Chondrocyte (in vitro differentiated cells): ENCODE data around the gene CUBN. TPM values are rescaled to one million over a fixed set of nuclear protein-coding genes. Genes with fewer than 3 reads are reported as not detected.

Experiments used
- DNase-seq: peaks from one replicate; pipeline ENCODE4 v3.0.0; 2021; ENCODE audit warnings: mixed read lengths, low spot score
- H3K27ac Mint-ChIP-seq: one replicate; pipeline ENCODE4 v1.8.0; 2021; ENCODE audit warnings: mild to moderate bottlenecking, moderate library complexity, mixed read lengths; ENCODE audit not compliant: unreplicated experiment
- H3K27me3 Mint-ChIP-seq: 2 replicates; pipeline ENCODE4 v1.8.0; 2021; ENCODE audit warnings: low read depth, mixed read lengths
- H3K36me3 Mint-ChIP-seq: 2 replicates; pipeline ENCODE4 v1.8.0; 2021; ENCODE audit warnings: low read depth, mixed read lengths
- H3K4me1 Mint-ChIP-seq: 2 replicates; pipeline ENCODE4 v1.8.0; 2021; ENCODE audit warnings: low read depth, mild to moderate bottlenecking, mixed read lengths
- H3K4me3 Mint-ChIP-seq: one replicate; pipeline ENCODE4 v1.8.0; 2021; ENCODE audit warnings: mild to moderate bottlenecking, moderate library complexity, mixed read lengths; ENCODE audit not compliant: unreplicated experiment
- H3K9me3 Mint-ChIP-seq: 2 replicates; pipeline ENCODE4 v1.8.0; 2021; ENCODE audit warnings: low read depth, mixed read lengths
- total RNA-seq: library from RNA; stranded (reverse); gene quantifications from 3 replicates; pipeline ENCODE4 v1.2.1, GENCODE V29; 2021
- TF ChIP-seq, protein P1 (sequence below): fragments of 200-600 bp; sonication (generic); IDR thresholded peaks from 2 replicates; pipeline ENCODE4 v1.5.0; 2021; ENCODE audit warnings: antibody characterized with exemption, mild to moderate bottlenecking, moderate library complexity

CUBN gene
- total RNA-seq, 1 donor from 2014 or later: 1.0 TPM

DNA sequence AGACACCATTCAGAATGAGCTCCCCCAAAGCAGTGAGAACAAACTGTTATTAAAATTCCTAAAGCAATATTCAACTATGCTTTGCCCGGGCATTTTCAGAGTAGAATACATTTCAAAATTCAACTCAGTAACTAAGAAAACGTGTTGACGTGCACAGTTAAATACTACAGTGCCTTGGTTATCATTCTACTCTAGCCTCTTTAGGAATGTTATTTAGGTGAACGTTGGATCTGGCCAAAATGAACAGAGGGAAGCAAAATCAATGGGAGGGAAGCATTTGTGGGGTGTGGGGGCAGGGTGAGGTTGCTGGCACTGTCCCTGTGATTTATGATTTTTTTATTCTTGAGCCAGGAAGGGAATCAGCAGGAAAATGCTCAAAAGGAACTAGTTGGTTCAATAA lies 339.8 kb downstream of the CUBN start:
- H3K4me3 Mint-ChIP-seq: no peak overlapping the region
- no peak for DNase-seq
- peaks cover 3% of the 10 kb centered on the region for H3K36me3 Mint-ChIP-seq
- H3K27ac Mint-ChIP-seq: peak overlapping the region; percentile 83
- no peaks in the 10 kb centered on the region for H3K27me3 Mint-ChIP-seq
- peaks cover 53% of the 10 kb centered on the region for H3K4me1 Mint-ChIP-seq
- TF ChIP-seq, protein P1, sequence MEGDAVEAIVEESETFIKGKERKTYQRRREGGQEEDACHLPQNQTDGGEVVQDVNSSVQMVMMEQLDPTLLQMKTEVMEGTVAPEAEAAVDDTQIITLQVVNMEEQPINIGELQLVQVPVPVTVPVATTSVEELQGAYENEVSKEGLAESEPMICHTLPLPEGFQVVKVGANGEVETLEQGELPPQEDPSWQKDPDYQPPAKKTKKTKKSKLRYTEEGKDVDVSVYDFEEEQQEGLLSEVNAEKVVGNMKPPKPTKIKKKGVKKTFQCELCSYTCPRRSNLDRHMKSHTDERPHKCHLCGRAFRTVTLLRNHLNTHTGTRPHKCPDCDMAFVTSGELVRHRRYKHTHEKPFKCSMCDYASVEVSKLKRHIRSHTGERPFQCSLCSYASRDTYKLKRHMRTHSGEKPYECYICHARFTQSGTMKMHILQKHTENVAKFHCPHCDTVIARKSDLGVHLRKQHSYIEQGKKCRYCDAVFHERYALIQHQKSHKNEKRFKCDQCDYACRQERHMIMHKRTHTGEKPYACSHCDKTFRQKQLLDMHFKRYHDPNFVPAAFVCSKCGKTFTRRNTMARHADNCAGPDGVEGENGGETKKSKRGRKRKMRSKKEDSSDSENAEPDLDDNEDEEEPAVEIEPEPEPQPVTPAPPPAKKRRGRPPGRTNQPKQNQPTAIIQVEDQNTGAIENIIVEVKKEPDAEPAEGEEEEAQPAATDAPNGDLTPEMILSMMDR: no peak
- no peaks in the 10 kb centered on the region for H3K9me3 Mint-ChIP-seq

DNA sequence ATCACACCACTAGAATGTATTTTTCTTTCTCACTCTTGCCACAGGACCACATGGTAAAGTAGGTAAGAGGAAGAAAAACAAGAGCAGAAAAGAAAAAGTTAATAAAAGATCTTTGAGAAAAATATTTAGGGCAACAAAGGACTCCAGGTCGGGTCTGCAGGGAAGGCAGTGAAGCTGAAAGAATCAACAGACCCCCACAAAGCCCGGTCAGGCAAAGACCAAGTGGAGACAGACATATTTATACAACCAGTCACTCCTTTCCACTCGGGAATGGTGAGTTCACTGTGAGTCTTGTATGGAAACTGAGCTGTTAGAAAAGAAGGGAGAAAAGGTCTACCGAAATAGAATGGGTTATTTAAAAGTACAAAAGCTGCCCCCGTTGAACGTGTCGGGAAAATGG lies 340.4 kb downstream of the CUBN start:
- Mint-ChIP-seq H3K36me3 (peaks cover 3% of the 10 kb centered on the region), H3K27me3 (no peaks in the 10 kb centered on the region), H3K4me3 (no peak overlapping the region), H3K9me3 (no peaks in the 10 kb centered on the region), H3K27ac (peak overlapping the region; percentile 83), H3K4me1 (peaks cover 53% of the 10 kb centered on the region)
- TF ChIP-seq, protein P1: no peak
- no peak for DNase-seq

DNA sequence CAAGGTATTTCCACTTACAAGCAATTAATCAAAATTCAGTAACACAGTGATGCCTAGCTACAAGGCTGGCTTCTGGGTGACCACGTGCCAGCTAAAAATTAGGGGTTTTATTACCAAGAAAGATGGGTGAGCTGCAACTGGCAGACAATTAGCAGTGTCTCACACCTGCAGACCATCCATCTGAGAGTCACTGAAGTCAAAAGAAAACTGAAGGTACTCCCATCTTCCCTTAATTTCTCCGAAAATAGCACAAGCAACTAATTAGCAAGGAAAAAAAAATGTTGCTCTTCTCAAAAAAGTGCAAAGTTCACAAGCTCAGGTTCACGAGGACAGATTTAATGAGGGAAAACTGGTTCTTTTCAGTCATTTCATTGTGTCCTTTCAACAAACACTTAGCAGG lies 340.8 kb downstream of the CUBN start:
- TF ChIP-seq, protein P1: no peak
- Mint-ChIP-seq H3K9me3 (no peaks in the 10 kb centered on the region), H3K27me3 (no peaks in the 10 kb centered on the region), H3K36me3 (peaks cover 3% of the 10 kb centered on the region), H3K27ac (peak overlapping the region; percentile 83), H3K4me3 (no peak overlapping the region), H3K4me1 (peaks cover 51% of the 10 kb centered on the region)
- no peak for DNase-seq

DNA sequence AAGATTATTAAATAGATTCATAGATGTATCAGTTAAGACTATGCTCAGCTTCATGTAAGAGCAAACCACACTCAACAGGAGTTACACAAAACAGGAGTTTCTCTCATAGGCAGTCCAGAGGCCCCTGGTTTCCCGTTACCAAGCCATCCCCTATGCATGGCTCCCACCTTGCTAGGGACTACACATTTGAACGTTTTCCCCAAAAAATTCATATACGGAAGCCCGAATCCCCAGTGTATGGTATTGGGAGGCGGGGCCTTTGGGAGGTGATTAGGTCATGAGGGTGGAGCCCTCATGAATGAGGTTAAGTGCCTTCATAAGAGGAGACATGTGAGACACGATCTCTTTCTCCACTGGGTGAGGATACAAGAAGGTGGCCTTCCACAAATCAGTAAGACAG lies 341.5 kb downstream of the CUBN start:
- Mint-ChIP-seq H3K36me3 (peaks cover 3% of the 10 kb centered on the region), H3K27me3 (no peaks in the 10 kb centered on the region), H3K4me3 (no peak overlapping the region), H3K9me3 (no peaks in the 10 kb centered on the region), H3K4me1 (peaks cover 45% of the 10 kb centered on the region), H3K27ac (no peak overlapping the region)
- no peak for DNase-seq
- TF ChIP-seq, protein P1: no peak

DNA sequence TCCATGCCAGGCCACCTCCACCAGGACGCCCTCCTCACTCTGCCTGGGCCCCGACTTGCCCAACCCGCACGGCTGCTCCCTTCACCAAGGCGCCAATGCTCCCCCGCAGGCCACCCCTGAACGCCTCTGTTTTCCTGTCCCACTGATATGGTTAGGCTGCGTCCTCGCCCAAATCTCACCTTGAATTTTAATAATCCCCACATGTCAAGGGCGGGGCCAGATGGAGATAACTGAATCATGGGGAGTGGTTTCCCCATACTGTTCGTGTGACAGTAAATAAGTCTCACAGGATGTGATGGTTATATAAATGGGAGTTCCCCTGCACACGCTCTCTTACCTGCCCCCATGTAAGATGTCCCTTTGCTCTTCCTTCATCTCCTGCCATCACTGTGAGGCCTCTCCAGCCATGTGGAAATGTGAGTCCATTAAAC lies 342.2 kb downstream of the CUBN start:
- H3K27ac Mint-ChIP-seq: no peak overlapping the region
- H3K9me3 Mint-ChIP-seq: no peaks in the 10 kb centered on the region
- DNase-seq: no peak
- H3K4me3 Mint-ChIP-seq: no peak overlapping the region
- no peaks in the 10 kb centered on the region for H3K27me3 Mint-ChIP-seq
- H3K36me3 Mint-ChIP-seq: peaks cover 3% of the 10 kb centered on the region
- peaks cover 38% of the 10 kb centered on the region for H3K4me1 Mint-ChIP-seq
- TF ChIP-seq, protein P1: no peak
